Measurements from ENCODE around the gene IL1R1.
A peak's percentile ranks its signal among the peaks of the same experiment; 100 is the strongest.

Gene IL1R1

DNA sequence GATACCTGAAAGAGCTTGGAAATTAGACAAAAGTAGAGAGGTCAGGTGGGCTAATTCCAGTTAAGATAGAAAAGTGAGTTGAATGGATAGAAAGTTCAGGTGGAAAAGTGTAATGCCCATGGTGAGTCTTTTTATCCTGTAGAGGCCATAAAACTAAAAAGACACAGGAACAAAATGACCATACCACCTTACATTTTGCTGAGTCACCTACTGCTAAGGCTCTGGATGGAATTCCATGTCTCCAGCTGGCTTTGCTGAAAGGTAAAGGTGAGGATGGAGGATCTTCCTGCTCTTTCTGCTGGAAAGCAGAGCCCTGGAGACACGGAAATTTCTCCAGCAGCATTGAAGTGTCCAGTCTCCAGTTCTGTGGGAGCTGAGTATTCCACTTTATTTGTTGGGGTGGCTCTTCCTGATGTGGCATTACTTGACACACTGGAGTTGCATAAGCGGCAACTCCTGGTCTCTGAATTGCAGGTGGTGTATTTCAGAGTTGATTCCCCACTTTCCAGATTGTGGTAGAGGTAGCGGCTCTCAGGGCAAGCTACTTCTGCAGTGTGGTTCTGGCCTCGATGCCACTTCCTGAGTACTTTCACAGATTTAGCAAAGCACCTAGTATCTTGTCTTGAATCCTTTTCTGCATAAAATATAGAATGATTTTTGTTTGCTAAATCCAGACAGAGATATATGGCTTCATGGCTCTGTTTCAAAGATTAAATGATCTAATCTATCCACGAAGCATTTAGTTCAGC, 55.0 kb downstream of the IL1R1 start:
- DNase-seq, result no peak

DNA sequence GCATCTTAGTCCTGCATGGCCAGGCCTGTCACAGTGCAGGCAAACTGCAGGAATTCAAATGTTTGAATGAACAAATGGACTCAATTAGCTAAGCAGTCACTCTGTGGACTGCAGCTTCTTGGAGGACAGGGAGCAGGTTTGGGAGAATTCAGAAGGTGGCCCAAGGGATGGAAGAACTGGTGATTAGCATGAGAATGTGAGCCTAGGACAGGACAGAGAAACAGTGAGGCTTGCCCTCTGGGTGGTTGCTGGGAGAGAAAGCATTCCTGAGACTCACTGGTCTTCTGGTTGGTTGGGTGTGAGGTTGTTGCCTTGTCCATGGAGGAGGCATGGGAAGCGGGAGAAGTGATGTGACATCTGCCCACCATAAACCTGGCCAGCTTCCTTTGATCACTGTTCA, 58.0 kb downstream of the IL1R1 start:
- DNase-seq, result no peak

DNA sequence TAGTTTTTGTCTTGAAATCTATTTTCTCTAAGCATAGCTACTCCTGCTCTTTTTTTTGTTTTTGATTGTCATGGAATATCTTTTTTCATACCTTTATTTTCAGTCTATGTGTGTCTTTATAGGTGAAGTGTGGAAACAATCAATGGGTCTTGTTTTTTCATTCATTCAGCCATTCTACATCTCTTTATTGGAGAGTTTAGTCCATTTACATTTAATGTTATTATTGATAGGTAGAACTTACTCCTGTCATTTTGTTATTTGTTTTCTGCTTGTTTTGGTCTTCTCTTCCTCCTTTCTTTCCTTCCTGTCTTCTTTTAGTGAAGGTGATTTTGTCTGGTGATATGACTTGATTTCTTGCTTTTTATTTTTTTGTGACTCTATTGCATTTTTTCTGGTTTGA, 62.1 kb downstream of the IL1R1 start:
- DNase-seq, result no peak

DNA sequence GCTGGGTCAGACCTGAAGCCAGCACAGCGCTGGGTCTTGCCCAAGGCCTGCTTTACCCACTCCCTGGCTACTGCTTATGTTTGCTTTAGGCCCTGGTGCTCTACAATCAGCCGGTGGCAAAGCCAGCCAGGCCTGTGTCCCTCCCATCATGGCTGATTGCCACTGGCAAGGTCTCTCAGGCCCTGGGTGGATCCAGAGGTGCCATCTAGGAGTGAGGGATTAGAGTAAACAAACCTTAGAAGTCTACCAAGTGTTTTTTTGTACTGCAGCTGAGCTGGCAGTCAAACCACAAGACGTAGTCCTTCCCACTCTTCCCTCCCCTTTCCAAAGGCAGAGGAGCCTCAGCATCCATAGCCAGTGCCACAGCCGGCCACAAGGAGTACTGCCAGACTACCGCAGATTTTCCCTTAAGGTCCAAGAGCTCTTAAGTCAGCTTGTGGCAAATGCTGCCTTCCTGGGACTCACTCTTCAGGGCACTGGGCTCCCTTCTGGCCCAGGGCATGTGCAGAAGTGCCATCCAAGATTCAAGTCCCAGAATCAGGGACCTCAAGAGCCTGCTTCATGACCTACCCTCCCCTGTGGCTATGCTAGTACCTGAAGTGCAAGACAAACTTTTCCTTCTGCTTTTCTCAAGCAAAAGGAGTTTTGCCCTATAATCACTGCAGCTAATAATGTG, 64.3 kb downstream of the IL1R1 start:
- DNase-seq, result no peak

DNA sequence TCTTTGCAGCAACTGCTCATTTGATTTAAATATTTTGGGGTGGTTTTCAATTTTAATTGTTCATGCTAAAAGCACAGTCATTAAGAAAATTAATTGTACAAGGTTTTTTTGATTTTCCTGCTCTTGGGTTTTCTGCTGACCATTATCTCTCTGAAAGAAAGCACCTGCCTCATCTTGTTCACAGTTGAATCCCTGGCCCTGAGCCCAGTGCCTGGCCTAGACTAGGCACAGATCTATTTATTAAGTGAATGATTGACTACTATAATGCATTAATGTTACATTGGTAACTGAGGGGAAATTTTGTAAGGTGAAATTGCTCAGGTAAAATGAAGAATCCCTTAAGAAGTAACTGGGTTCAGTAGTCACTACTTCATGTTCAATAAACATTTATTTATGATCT, 66.2 kb downstream of the IL1R1 start:
- DNase-seq, result no peak

DNA sequence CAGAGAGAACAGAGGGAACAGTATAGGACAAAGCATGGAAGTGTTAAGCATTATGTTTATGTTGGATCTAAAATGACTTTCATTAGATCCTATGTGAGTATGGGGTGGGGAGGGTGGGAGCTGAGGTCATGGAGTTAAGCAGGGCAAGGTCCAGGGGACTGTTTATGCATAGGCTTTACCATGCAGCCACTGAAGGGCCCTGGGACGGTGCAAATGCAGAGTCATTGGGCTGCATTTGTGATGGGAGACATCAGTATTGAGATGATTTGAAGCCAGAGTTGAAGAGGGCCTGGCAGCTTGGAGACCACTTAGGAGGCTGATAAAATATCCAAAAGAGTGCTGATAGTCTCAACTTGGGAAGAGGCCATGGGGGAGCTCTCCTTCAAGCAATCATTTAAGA, 66.9 kb downstream of the IL1R1 start:
- no peak for DNase-seq

DNA sequence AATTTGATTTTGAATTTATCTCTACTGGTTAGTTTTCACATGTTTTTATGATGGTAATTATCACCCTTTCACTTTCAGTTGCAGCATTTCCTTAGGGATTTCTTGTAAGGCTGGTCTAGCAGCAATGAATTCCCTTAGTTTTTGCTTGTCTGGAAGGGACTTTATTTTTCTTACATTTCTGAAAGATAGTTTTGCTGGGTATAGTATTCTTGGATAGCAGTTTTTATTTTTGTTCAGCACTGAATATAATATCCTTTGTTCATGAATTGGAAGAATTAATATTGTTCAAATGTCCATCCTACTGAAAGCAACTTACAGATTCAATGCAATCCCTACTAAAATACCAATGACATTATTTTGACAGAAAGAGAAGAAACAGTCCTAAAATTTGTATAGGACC, 74.5 kb downstream of the IL1R1 start:
- no peak for DNase-seq

DNA sequence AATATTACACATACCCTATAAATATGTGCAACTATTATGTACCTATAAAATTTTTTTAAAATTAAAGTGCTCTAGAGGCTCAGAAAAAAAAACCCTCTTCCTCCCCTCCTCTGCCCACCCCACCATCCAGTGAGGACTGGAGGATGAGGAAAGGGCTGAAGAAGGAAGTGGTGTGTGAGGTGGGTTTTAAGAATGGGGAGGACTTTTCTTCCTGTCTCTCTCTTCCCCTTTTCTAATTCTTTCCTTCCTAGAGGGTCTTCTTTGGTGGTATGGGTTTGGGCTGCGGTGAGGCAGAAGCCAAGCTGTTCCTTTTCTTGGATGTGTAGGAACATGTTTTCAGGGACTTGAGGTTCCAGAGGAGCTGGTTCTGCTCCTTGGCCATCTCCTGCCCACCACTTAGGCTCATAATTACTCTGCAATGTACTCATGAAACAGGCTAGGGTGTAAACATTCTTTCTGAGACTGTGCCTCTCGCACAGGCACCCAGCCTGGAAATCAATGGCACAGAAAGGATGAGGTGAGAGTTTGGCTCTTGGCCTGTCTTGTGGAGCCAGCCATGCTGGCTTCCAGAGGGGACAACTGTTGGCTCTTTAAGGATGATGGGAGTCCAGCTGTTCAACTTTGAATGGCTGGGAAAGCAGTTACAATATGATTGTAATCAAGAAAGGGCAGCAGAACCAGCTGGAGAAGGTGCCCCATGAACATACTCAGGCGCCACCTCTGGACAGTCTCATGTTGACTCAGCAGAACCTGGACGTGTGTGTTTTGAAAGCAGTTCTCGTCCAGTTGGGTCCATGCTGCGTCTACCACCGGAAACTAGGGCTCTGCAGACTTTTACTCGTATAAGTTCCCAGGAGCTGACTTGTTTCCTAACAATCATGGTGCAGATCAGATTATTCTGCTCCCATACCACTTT, 82.5 kb downstream of the IL1R1 start:
- DNase-seq, result no peak

DNA sequence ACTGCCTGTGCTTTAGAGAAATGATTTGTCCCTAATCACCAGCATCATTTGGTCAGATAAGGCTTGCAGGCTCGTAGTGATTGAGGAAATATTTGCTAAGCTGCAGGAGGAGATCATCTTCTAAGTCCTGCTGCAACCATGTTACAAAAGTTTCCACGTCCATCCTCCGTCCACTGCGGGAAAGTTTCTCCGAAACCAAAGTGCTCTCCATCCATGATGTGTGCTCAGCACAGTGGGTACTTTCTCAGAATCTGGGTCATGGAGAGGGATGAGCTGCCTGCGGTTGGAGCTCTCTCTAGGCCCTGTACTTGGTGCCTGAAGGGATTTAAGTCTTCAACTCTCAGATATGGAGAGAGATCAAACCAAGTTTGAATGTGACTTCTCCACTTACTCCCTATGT, 83.6 kb downstream of the IL1R1 start:
- no peak for DNase-seq

DNA sequence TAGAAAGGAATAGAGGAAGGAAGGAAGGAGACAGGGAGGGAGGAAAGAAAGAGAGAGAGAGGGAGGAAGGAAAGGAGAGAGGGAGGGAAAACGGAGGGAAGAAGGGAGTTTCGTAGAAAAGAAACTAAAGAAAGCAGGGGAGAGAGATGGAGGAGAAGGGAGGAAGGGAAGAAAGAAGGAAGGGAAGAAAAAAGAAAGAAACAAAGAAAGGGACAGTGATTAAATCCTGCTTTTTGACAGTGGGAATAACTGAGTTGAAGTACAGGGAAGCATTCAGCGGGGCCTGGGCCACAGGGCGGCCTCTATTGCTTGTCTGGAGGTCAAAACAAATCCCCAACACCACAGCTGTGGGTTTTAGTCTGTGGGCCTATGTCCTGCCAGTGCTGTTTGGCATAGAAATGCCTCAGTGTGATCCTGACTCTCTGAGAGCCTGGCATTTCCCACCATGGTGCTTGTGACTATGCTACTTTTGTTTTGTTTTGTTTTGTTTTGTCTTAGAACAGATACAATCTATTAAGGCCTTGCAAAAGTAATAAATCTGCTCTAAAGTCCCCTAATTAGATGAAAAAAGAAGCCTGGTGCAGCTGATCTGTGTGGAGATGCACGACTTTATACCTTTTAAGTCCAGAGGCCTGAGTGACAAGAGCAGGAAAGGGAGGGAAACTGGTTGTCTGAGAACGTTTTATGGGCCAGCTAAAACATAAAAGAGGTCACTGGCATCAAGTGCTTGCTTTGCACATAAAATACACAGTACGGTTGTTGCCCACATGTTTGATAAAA, 84.3 kb downstream of the IL1R1 start:
- DNase-seq, result peak in 19 of 58 donors; percentile 5 to 57 (median 32)

DNA sequence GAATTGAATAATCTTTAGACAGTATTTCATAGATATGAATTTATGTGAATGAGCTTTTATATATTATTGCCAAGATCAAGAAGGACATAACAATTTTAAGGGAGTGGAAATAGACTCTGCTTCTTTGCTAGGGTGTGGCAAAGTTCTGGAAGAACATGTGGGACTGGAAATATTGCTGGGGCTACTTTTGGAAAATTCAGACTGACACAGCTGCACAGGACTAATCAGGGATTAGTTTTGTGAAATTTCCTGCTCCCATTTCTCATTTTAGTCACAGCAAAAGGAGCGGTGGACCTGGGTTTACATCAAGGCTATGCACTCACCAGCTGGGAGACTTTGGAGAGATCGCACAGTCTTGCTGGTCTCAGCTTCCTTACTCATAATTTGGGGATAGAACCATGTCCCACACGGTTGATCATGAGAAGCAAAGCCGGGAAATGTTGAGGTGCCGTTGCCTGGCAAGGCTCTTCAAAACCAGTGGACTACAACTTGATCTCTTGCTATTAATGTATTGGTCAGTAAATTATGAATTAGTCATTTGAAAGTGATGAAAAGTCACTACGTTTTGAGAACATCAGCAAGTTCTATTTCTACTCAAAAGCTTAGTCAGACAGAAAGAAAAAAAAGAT, 86.7 kb downstream of the IL1R1 start:
- DNase-seq, result no peak
